Karpas-422 (cell line): ENCODE data around the gene NBEA. TPM values are rescaled to one million over a fixed set of nuclear protein-coding genes. Genes with fewer than 3 reads are reported as not detected.

Experiments used
- DNase-seq: peaks from one replicate; pipeline ENCODE4 v3.0.0-alpha.2; 2015
- H2AFZ ChIP-seq: fragments of 200-600 bp; sonication (generic); 2 replicates; pipeline ENCODE4 v1.6.1; 2014; ENCODE audit warnings: antibody characterized with exemption, low read length, mixed read lengths
- H3K27ac ChIP-seq: fragments of 200-600 bp; sonication (generic); 2 replicates; pipeline ENCODE4 v1.5.1; 2014; ENCODE audit warnings: mild to moderate bottlenecking, low read length, moderate library complexity
- H3K27me3 ChIP-seq: fragments of 200-600 bp; sonication (generic); 2 replicates; pipeline ENCODE4 v1.6.1; 2014; ENCODE audit warnings: low read length, mixed read lengths
- H3K36me3 ChIP-seq: fragments of 200-600 bp; sonication (generic); 2 replicates; pipeline ENCODE4 v1.6.1; 2014; ENCODE audit warnings: low read length, mixed read lengths; ENCODE audit not compliant: insufficient read depth
- H3K4me1 ChIP-seq: fragments of 200-600 bp; sonication (generic); 2 replicates; pipeline ENCODE4 v1.6.1; 2014; ENCODE audit warnings: mild to moderate bottlenecking, low read length, mixed read lengths
- H3K4me2 ChIP-seq: fragments of 200-600 bp; sonication (generic); 2 replicates; pipeline ENCODE4 v1.6.1; 2014; ENCODE audit warnings: low read length, low read depth, mild to moderate bottlenecking; ENCODE audit not compliant: poor library complexity, severe bottlenecking
- H3K4me3 ChIP-seq: fragments of 200-600 bp; sonication (generic); 2 replicates; pipeline ENCODE4 v1.5.1; 2014; ENCODE audit warnings: mild to moderate bottlenecking, antibody characterized with exemption, low read length, mixed read lengths
- H3K79me2 ChIP-seq: fragments of 200-600 bp; sonication (generic); 2 replicates; pipeline ENCODE4 v1.6.1; 2014; ENCODE audit warnings: mild to moderate bottlenecking, low read length, mixed read lengths
- H3K9ac ChIP-seq: fragments of 200-600 bp; sonication (generic); 2 replicates; pipeline ENCODE4 v1.6.0; 2014; ENCODE audit warnings: low read length
- H3K9me2 ChIP-seq: fragments of 200-600 bp; sonication (generic), shearing (Covaris generic); replicated peaks from 2 replicates; pipeline ENCODE4 v1.6.0; 2014; ENCODE audit warnings: mild to moderate bottlenecking, low read length, moderate library complexity; ENCODE audit not compliant: insufficient read depth
- H3K9me3 ChIP-seq: fragments of 300-700, 200-600 bp; sonication (generic); 2 replicates; pipeline ENCODE4 v1.6.1; 2014; ENCODE audit warnings: low read length, mixed read lengths
- H4K20me1 ChIP-seq: fragments of 200-600 bp; sonication (generic); 2 replicates; pipeline ENCODE4 v1.6.1; 2014; ENCODE audit warnings: mild to moderate bottlenecking, antibody characterized with exemption, low read length, low read depth; ENCODE audit not compliant: insufficient read depth
- total RNA-seq: library from RNA; depleted of rRNA; stranded (reverse); fragments of >200 nt; shearing (Covaris generic); gene quantifications from 2 replicates; pipeline ENCODE4 v1.2.3, GENCODE V29; 2014; ENCODE audit warnings: low replicate concordance

The NBEA gene
- total RNA-seq, 1 experiment from 2014 or later: 4.0 TPM

- Histone ChIP-seq H3K9ac (no peak overlapping the region), H3K9me2 (no peaks in the 10 kb centered on the region), H4K20me1 (no peaks in the 10 kb centered on the region), H3K36me3 (no peaks in the 10 kb centered on the region), H3K27ac (no peak overlapping the region), H3K4me1 (peaks cover 4% of the 10 kb centered on the region), H3K79me2 (no peaks in the 10 kb centered on the region), H3K4me3 (no peak overlapping the region), H3K9me3 (no peaks in the 10 kb centered on the region), H2AFZ (no peak overlapping the region), H3K27me3 (no peaks in the 10 kb centered on the region), H3K4me2 (no peak overlapping the region)
- DNase-seq: no peak
Measured at GRCh38 chr13:35465371-35465770, 523.3 kb downstream of the NBEA start.

GRCh38 chr13:35468195-35468594, 526.1 kb downstream of the NBEA start:
- DNase-seq: no peak
- H2AFZ ChIP-seq: no peak overlapping the region
- no peak overlapping the region for H3K27ac ChIP-seq

GRCh38 chr13:35469806-35470525, 527.9 kb downstream of the NBEA start:
- DNase-seq: peak; percentile 14
- H2AFZ ChIP-seq: no peak overlapping the region
- no peaks in the 10 kb centered on the region for H3K36me3 ChIP-seq
- H3K27ac ChIP-seq: no peak overlapping the region
- H3K79me2 ChIP-seq: no peaks in the 10 kb centered on the region
- no peak overlapping the region for H3K4me3 ChIP-seq
- H3K4me1 ChIP-seq: peaks cover 6% of the 10 kb centered on the region; the same call in 1 of the 2 replicates
- H4K20me1 ChIP-seq: no peaks in the 10 kb centered on the region
- no peaks in the 10 kb centered on the region for H3K9me2 ChIP-seq
- H3K27me3 ChIP-seq: no peaks in the 10 kb centered on the region
- H3K4me2 ChIP-seq: no peak overlapping the region
- H3K9ac ChIP-seq: no peak overlapping the region
- no peaks in the 10 kb centered on the region for H3K9me3 ChIP-seq

More at GRCh38 chr13:35468195-35468594, 526.1 kb downstream of the NBEA start:
- Histone ChIP-seq H3K9me2 (no peaks in the 10 kb centered on the region), H3K9me3 (no peaks in the 10 kb centered on the region), H3K4me2 (no peak overlapping the region), H3K36me3 (no peaks in the 10 kb centered on the region), H3K9ac (no peak overlapping the region), H3K4me1 (no peaks in the 10 kb centered on the region), H4K20me1 (no peaks in the 10 kb centered on the region), H3K27me3 (no peaks in the 10 kb centered on the region), H3K79me2 (no peaks in the 10 kb centered on the region), H3K4me3 (no peak overlapping the region)

GRCh38 chr13:35470671-35471661, 528.9 kb downstream of the NBEA start:
- H3K4me3 ChIP-seq: no peak overlapping the region
- no peaks in the 10 kb centered on the region for H3K9me3 ChIP-seq
- no peak overlapping the region for H3K4me2 ChIP-seq
- H3K27ac ChIP-seq: no peak overlapping the region
- no peak overlapping the region for H3K9ac ChIP-seq
- H3K79me2 ChIP-seq: no peaks in the 10 kb centered on the region
- H3K36me3 ChIP-seq: no peaks in the 10 kb centered on the region
- H3K4me1 ChIP-seq: peaks cover 14% of the 10 kb centered on the region
- no peak overlapping the region for H2AFZ ChIP-seq
- H3K9me2 ChIP-seq: no peaks in the 10 kb centered on the region
- H3K27me3 ChIP-seq: no peaks in the 10 kb centered on the region
- H4K20me1 ChIP-seq: no peaks in the 10 kb centered on the region
- peak; percentile 20 for DNase-seq

GRCh38 chr13:35471706-35472322, 529.7 kb downstream of the NBEA start:
- Histone ChIP-seq H3K4me2 (no peak overlapping the region), H3K4me1 (peaks cover 22% of the 10 kb centered on the region), H4K20me1 (no peaks in the 10 kb centered on the region), H3K9me2 (no peaks in the 10 kb centered on the region), H3K27ac (no peak overlapping the region), H2AFZ (no peak overlapping the region), H3K9me3 (no peaks in the 10 kb centered on the region), H3K4me3 (no peak overlapping the region), H3K9ac (no peak overlapping the region), H3K36me3 (no peaks in the 10 kb centered on the region), H3K79me2 (no peaks in the 10 kb centered on the region), H3K27me3 (no peaks in the 10 kb centered on the region)
- peak; percentile 21 for DNase-seq

DNA sequence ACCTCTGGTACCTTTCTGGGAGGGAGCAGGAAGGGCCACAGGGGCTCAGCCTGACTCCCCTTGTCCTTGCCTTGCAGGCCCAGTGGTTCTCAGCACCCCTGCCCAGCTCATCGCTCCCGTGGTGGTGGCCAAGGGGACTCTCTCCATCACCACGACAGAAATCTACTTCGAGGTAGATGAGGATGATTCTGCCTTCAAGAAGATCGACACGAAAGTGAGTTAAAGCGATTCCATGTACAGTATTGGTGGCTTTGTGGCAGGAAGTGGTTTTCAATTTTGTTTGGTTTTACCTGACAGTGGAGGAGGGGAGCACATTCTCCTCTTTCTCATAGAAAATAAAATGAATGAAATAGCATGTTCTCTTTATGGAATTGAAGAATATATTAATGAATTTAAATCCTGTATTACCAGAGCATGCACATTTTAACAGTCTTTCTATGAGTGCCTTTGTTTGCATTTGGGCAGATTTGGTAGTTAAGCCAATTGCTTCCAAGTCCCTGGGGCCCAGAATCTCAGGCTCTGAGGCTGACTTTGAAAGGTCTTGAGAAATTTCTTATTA, 530.3 kb downstream of the NBEA start:
- no peaks in the 10 kb centered on the region for H4K20me1 ChIP-seq
- no peak overlapping the region for H3K4me2 ChIP-seq
- H3K9me3 ChIP-seq: no peaks in the 10 kb centered on the region
- H3K27me3 ChIP-seq: no peaks in the 10 kb centered on the region
- DNase-seq: no peak
- H3K79me2 ChIP-seq: no peaks in the 10 kb centered on the region
- no peak overlapping the region for H2AFZ ChIP-seq
- no peak overlapping the region for H3K4me3 ChIP-seq
- no peak overlapping the region for H3K27ac ChIP-seq
- H3K9me2 ChIP-seq: no peaks in the 10 kb centered on the region
- H3K9ac ChIP-seq: no peak overlapping the region
- peaks cover 28% of the 10 kb centered on the region for H3K4me1 ChIP-seq
- no peaks in the 10 kb centered on the region for H3K36me3 ChIP-seq

GRCh38 chr13:35473206-35473775, 531.2 kb downstream of the NBEA start:
- Histone ChIP-seq H3K4me2 (peak overlapping the region; percentile 76), H3K9ac (0 out of 2 replicates have a peak overlapping the region, but pooled peaks have one; percentile 5), H2AFZ (no peak overlapping the region), H3K36me3 (no peaks in the 10 kb centered on the region), H3K27ac (no peak overlapping the region), H4K20me1 (no peaks in the 10 kb centered on the region), H3K27me3 (no peaks in the 10 kb centered on the region), H3K9me3 (no peaks in the 10 kb centered on the region), H3K4me1 (peaks cover 37% of the 10 kb centered on the region), H3K9me2 (no peaks in the 10 kb centered on the region), H3K4me3 (peak overlapping the region; percentile 35; the same call in 1 of the 2 replicates), H3K79me2 (no peaks in the 10 kb centered on the region)
- DNase-seq: no peak
